HG03175 (cell line): ENCODE data around the gene GLRA3.
A peak's percentile ranks its signal among the peaks of the same experiment; 100 is the strongest.
"Not testable (repeated sequence)": the region's sequence is repeated elsewhere in the genome, so short reads cannot be mapped to it uniquely, and the experiment has no call there.

Experiments used
- ATAC-seq: cut with Tn5 transposase; IDR thresholded peaks from one replicate; pipeline ENCODE4 v1.9.1; 2021; ENCODE audit warnings: mild to moderate bottlenecking, moderate library complexity; ENCODE audit not compliant: unreplicated experiment

Gene GLRA3

GRCh38 chr4:174669270-174669669, 159.8 kb downstream of the GLRA3 start:
- ATAC-seq, result no peak

- ATAC-seq, result no peak
Observed at GRCh38 chr4:174665799-174666198, 163.2 kb downstream of the GLRA3 start.

- no peak for ATAC-seq
Observed at GRCh38 chr4:174663216-174663615, 165.8 kb downstream of the GLRA3 start.

- no peak for ATAC-seq
Observed at GRCh38 chr4:174658246-174658645, 170.8 kb downstream of the GLRA3 start.

GRCh38 chr4:174657472-174657871, 171.6 kb downstream of the GLRA3 start:
- ATAC-seq, result no peak

GRCh38 chr4:174654634-174655033, 174.4 kb downstream of the GLRA3 start:
- ATAC-seq, result no peak

- no peak for ATAC-seq
Observed at GRCh38 chr4:174650711-174651355, 178.2 kb downstream of the GLRA3 start.

- no peak for ATAC-seq
Observed at GRCh38 chr4:174648812-174649211, 180.2 kb downstream of the GLRA3 start.

- no peak for ATAC-seq
Observed at GRCh38 chr4:174646326-174646725, 182.7 kb downstream of the GLRA3 start.

GRCh38 chr4:174640146-174640545, 188.9 kb downstream of the GLRA3 start:
- no peak for ATAC-seq

- no peak for ATAC-seq
Observed at GRCh38 chr4:174635732-174636131, 193.3 kb downstream of the GLRA3 start.

GRCh38 chr4:174633399-174633798, 195.6 kb downstream of the GLRA3 start:
- no peak for ATAC-seq

GRCh38 chr4:174631901-174632758, 196.9 kb downstream of the GLRA3 start:
- ATAC-seq, result peak; percentile 77

- not testable (repeated sequence) for ATAC-seq
Observed at GRCh38 chr4:174629907-174630450, 199.1 kb downstream of the GLRA3 start.

- no peak for ATAC-seq
Observed at GRCh38 chr4:174629265-174629664, 199.8 kb downstream of the GLRA3 start.

GRCh38 chr4:174628191-174628590, 200.9 kb downstream of the GLRA3 start:
- ATAC-seq, result no peak

GRCh38 chr4:174627473-174627872, 201.6 kb downstream of the GLRA3 start:
- no peak for ATAC-seq

GRCh38 chr4:174626342-174627008, 202.6 kb downstream of the GLRA3 start:
- ATAC-seq, result no peak

- ATAC-seq, result no peak
Observed at GRCh38 chr4:174616661-174617060, 212.4 kb downstream of the GLRA3 start.

- ATAC-seq, result no peak
Observed at GRCh38 chr4:174613979-174614378, 215.1 kb downstream of the GLRA3 start.

- no peak for ATAC-seq
Observed at GRCh38 chr4:174611792-174612191, 217.3 kb downstream of the GLRA3 start.
